HepG2 (cell line): ENCODE data around the gene CLPSL2. TPM values are rescaled to one million over a fixed set of nuclear protein-coding genes. Genes with fewer than 3 reads are reported as not detected.

Source experiments
- KDM6A ChIP-seq: IDR thresholded peaks from 2 replicates; pipeline ENCODE4 v1.6.1; 2016; ENCODE audit warnings: low read depth
- MTA1 ChIP-seq: sonication (generic); formaldehyde crosslinking; IDR thresholded peaks from 2 replicates; pipeline ENCODE4 v1.4.0; 2020; ENCODE audit warnings: missing genetic modification reagents, mild to moderate bottlenecking, borderline replicate concordance
- NR2F1 ChIP-seq, 2 experiments: fragments of 450-650 bp in 1 of 2; formaldehyde crosslinking in 1 of 2; IDR thresholded peaks; 2 replicates each; pipeline versions ENCODE4 v1.5.0 to v1.6.1; 2016 to 2020; ENCODE audit warnings: mild to moderate bottlenecking in 1 of 2, missing compliant biosample characterization in 1 of 2, missing genetic modification reagents in 1 of 2, moderate library complexity in 1 of 2
- REPIN1 ChIP-seq: sonication (generic); formaldehyde crosslinking; IDR thresholded peaks from 2 replicates; pipeline ENCODE4 v1.8.0; 2022; ENCODE audit warnings: missing genetic modification reagents, low read depth, mild to moderate bottlenecking, borderline replicate concordance
- SKI ChIP-seq: fragments of 450-650 bp; IDR thresholded peaks from one replicate; pipeline ENCODE4 v1.6.1; 2018; ENCODE audit warnings: mild to moderate bottlenecking; ENCODE audit not compliant: partially characterized antibody
- SMAD1 ChIP-seq: sonication (generic); formaldehyde crosslinking; IDR thresholded peaks from 2 replicates; pipeline ENCODE4 v1.4.0; 2020; ENCODE audit warnings: missing genetic modification reagents, low read depth, mild to moderate bottlenecking, borderline replicate concordance
- SMARCE1 ChIP-seq: fragments of 450-650 bp; IDR thresholded peaks from 2 replicates; pipeline ENCODE4 v1.6.1; 2017; ENCODE audit warnings: borderline replicate concordance
- SPEN ChIP-seq: sonication (generic); formaldehyde crosslinking; IDR thresholded peaks from 2 replicates; pipeline ENCODE4 v1.5.1; 2020; ENCODE audit warnings: low read depth, mild to moderate bottlenecking, missing genetic modification reagents
- TBP ChIP-seq: sonication (generic); formaldehyde crosslinking; IDR thresholded peaks from 2 replicates; pipeline ENCODE4 v1.5.0; 2020; ENCODE audit warnings: missing genetic modification reagents
- ZNF207 ChIP-seq: fragments of 450-650 bp; IDR thresholded peaks from 2 replicates; pipeline ENCODE4 v1.6.1; 2016; ENCODE audit warnings: antibody characterized with exemption, borderline replicate concordance
- ZNF251 ChIP-seq: sonication (generic); formaldehyde crosslinking; IDR thresholded peaks from 2 replicates; pipeline ENCODE4 v1.9.0; 2021; ENCODE audit warnings: mild to moderate bottlenecking, missing genetic modification reagents
- ZNF317 ChIP-seq: sonication (generic); formaldehyde crosslinking; IDR thresholded peaks from 2 replicates; pipeline ENCODE4 v1.5.0; 2020; ENCODE audit warnings: mild to moderate bottlenecking, missing genetic modification reagents
- ZNF33B ChIP-seq: sonication (generic); formaldehyde crosslinking; IDR thresholded peaks from 2 replicates; pipeline ENCODE4 v1.5.1; 2020; ENCODE audit warnings: mild to moderate bottlenecking, missing genetic modification reagents
- ZNF382 ChIP-seq: sonication (generic); formaldehyde crosslinking; IDR thresholded peaks from 2 replicates; pipeline ENCODE4 v1.5.0; 2020; ENCODE audit warnings: missing genetic modification reagents, mild to moderate bottlenecking, borderline replicate concordance
- ZNF569 ChIP-seq: sonication (generic); formaldehyde crosslinking; IDR thresholded peaks from 2 replicates; pipeline ENCODE4 v1.5.0; 2020; ENCODE audit warnings: mild to moderate bottlenecking, missing genetic modification reagents, moderate library complexity, borderline replicate concordance
- ZNF775 ChIP-seq: sonication (generic); formaldehyde crosslinking; IDR thresholded peaks from 2 replicates; pipeline ENCODE4 v1.4.0; 2020; ENCODE audit warnings: missing genetic modification reagents, mild to moderate bottlenecking, moderate library complexity, borderline replicate concordance
- ZNF788 ChIP-seq: sonication (generic); formaldehyde crosslinking; IDR thresholded peaks from 2 replicates; pipeline ENCODE4 v1.5.0; 2020; ENCODE audit warnings: mild to moderate bottlenecking, missing genetic modification reagents, borderline replicate concordance
- ZZZ3 ChIP-seq: sonication (generic); formaldehyde crosslinking; IDR thresholded peaks from 2 replicates; pipeline ENCODE4 v1.4.0; 2020; ENCODE audit warnings: missing genetic modification reagents, mild to moderate bottlenecking, borderline replicate concordance
- polyA plus RNA-seq, 8 experiments: library from polyadenylated mRNA; depleted of rRNA in 3 of 8; stranded (reverse) in 7 of 8; unstranded in 1 of 8; fragments of >200 nt; fragmentation: Illumina TruSeq in 4 of 8; extraction: Trizol in 4 of 8; gene quantifications; 2 replicates each; pipeline versions ENCODE4 v1.2.1 to v1.2.3, GENCODE V29; 2011 to 2016; ENCODE audit warnings: low read depth in 4 of 8, missing spikeins in 1 of 8, mixed read lengths in 1 of 8; ENCODE audit not compliant: insufficient read depth in 1 of 8
- total RNA-seq, 5 experiments: library from RNA; depleted of rRNA; stranded (reverse); fragments of >200 nt; fragmentation: Illumina TruSeq; extraction: Trizol; gene quantifications; 2 replicates each; pipeline ENCODE4 v1.2.3, GENCODE V29; 2016; ENCODE audit warnings: low read depth in 1 of 5
- TF ChIP-seq, protein P1 (sequence below): sonication (generic); formaldehyde crosslinking; IDR thresholded peaks from 2 replicates; pipeline ENCODE4 v1.5.0; 2020; ENCODE audit warnings: mild to moderate bottlenecking, missing genetic modification reagents
- TF ChIP-seq, protein P2 (sequence below): sonication (generic); formaldehyde crosslinking; IDR thresholded peaks from 2 replicates; pipeline ENCODE4 v1.5.1; 2020; ENCODE audit warnings: missing genetic modification reagents, mild to moderate bottlenecking, borderline replicate concordance
- TF ChIP-seq, protein P3 (sequence below): sonication (generic); formaldehyde crosslinking; IDR thresholded peaks from 2 replicates; pipeline ENCODE4 v1.5.0; 2020; ENCODE audit warnings: mild to moderate bottlenecking, missing genetic modification reagents
- TF ChIP-seq, protein P4 (sequence below): sonication (generic); formaldehyde crosslinking; IDR thresholded peaks from 2 replicates; pipeline ENCODE4 v1.8.1; 2023; ENCODE audit warnings: missing genetic modification reagents, inconsistent platforms, borderline replicate concordance

Gene CLPSL2
- total and polyA plus RNA-seq, 2 of the 13 experiments (the other 11 are each of a cell fraction or from before 2014, with no cell fraction given) = not detected

GRCh38 chr6:35804996-35805736 lies 28.8 kb downstream of the CLPSL2 start, which contains the start of gene LHFPL5 (continued):
- TF ChIP-seq, protein P1, sequence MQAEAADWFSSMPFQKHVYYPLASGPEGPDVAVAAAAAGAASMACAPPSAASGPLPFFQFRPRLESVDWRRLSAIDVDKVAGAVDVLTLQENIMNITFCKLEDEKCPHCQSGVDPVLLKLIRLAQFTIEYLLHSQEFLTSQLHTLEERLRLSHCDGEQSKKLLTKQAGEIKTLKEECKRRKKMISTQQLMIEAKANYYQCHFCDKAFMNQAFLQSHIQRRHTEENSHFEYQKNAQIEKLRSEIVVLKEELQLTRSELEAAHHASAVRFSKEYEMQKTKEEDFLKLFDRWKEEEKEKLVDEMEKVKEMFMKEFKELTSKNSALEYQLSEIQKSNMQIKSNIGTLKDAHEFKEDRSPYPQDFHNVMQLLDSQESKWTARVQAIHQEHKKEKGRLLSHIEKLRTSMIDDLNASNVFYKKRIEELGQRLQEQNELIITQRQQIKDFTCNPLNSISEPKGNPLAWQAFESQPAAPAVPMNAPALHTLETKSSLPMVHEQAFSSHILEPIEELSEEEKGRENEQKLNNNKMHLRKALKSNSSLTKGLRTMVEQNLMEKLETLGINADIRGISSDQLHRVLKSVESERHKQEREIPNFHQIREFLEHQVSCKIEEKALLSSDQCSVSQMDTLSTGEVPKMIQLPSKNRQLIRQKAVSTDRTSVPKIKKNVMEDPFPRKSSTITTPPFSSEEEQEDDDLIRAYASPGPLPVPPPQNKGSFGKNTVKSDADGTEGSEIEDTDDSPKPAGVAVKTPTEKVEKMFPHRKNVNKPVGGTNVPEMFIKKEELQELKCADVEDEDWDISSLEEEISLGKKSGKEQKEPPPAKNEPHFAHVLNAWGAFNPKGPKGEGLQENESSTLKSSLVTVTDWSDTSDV (CRISPR knock-in tag) = peak; percentile 97
- TF ChIP-seq ZNF569 (CRISPR knock-in tag) (peak; percentile 59; the same call in 1 of the 2 replicates), SMAD1 (CRISPR knock-in tag) (peak; percentile 86; the same call in 1 of the 2 replicates), SKI (no peak), ZNF251 (0 out of 2 replicates have a peak, but pooled peaks have one; percentile 87), SMARCE1 (no peak), KDM6A (CRISPR knock-in tag) (no peak), ZZZ3 (CRISPR knock-in tag) (0 out of 2 replicates have a peak, but pooled peaks have one; percentile 54), REPIN1 (CRISPR knock-in tag) (peak; percentile 97), MTA1 (CRISPR knock-in tag) (peak; percentile 65; the same call in 1 of the 2 replicates), ZNF33B (peak; percentile 100), NR2F1 (CRISPR knock-in tag; IDR thresholded peaks at IDR 0.05) (peak in 1 of 2 experiments; percentile 69; a peak in 1 of 4 replicates), TBP (no peak), SPEN (CRISPR knock-in tag) (peak; percentile 93), ZNF788 (CRISPR knock-in tag) (peak; percentile 93; the same call in 1 of the 2 replicates), ZNF317 (peak; percentile 92), ZNF207 (no peak), ZNF382 (CRISPR knock-in tag) (no peak), ZNF775 (CRISPR knock-in tag) (peak; percentile 86; the same call in 1 of the 2 replicates)
- TF ChIP-seq, protein P2, sequence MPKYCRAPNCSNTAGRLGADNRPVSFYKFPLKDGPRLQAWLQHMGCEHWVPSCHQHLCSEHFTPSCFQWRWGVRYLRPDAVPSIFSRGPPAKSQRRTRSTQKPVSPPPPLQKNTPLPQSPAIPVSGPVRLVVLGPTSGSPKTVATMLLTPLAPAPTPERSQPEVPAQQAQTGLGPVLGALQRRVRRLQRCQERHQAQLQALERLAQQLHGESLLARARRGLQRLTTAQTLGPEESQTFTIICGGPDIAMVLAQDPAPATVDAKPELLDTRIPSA = peak; percentile 38; the same call in 1 of the 2 replicates
- TF ChIP-seq, protein P3, sequence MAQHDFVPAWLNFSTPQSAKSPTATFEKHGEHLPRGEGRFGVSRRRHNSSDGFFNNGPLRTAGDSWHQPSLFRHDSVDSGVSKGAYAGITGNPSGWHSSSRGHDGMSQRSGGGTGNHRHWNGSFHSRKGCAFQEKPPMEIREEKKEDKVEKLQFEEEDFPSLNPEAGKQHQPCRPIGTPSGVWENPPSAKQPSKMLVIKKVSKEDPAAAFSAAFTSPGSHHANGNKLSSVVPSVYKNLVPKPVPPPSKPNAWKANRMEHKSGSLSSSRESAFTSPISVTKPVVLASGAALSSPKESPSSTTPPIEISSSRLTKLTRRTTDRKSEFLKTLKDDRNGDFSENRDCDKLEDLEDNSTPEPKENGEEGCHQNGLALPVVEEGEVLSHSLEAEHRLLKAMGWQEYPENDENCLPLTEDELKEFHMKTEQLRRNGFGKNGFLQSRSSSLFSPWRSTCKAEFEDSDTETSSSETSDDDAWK (CRISPR knock-in tag) = no peak
- TF ChIP-seq, protein P4, sequence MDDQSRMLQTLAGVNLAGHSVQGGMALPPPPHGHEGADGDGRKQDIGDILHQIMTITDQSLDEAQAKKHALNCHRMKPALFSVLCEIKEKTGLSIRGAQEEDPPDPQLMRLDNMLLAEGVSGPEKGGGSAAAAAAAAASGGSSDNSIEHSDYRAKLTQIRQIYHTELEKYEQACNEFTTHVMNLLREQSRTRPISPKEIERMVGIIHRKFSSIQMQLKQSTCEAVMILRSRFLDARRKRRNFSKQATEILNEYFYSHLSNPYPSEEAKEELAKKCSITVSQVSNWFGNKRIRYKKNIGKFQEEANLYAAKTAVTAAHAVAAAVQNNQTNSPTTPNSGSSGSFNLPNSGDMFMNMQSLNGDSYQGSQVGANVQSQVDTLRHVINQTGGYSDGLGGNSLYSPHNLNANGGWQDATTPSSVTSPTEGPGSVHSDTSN (CRISPR knock-in tag) = peak; percentile 97
